ENCODE data around the gene PAX2.

Gene PAX2

GRCh38 chr10:100740476-100741377 is 4.7 kb upstream of the PAX2 start:
- DNase-seq = no peak

GRCh38 chr10:100741378-100742075 is 3.9 kb upstream of the PAX2 start:
- DNase-seq = no peak

DNA sequence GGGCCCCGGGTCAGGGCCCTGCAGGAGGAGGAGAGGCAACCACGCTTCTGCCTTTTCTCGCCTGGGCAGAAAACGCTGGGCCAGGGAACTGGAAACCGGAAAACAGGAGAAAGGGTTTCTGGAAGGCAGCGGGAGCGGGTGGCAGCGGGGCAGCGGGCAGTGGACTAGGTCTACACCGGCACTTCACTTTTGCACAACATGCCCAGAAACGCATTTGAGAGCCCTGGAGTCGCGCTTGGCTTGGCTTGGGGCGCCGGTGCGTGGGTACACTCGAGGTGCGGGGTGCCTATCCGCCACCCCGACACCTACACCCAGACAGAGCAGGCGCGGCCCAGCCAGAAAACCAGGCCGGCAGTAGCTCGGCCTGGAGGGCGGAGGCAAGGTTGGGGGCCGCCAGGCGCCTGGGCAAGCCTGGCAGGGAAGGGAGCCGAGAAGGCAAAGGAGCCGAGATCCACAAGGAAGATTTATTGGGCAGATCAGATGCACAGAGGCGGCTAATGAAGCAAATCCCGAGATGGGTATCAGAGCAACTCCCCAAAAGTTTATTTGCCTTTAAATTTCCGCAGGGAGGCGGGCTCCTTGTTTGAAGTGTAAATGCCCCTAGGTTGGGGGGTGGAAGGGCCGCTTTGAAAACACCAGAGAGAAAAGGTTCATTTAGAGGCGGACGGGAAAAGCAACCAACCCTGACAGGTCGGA is 3.2 kb upstream of the PAX2 start:
- DNase-seq = no peak

- no peak for DNase-seq
Observed at GRCh38 chr10:100742936-100743335, 2.4 kb upstream of the PAX2 start.

- peak; percentile 17 to 30 for DNase-seq
Observed at GRCh38 chr10:100743626-100744135, 1.7 kb upstream of the PAX2 start.

DNA sequence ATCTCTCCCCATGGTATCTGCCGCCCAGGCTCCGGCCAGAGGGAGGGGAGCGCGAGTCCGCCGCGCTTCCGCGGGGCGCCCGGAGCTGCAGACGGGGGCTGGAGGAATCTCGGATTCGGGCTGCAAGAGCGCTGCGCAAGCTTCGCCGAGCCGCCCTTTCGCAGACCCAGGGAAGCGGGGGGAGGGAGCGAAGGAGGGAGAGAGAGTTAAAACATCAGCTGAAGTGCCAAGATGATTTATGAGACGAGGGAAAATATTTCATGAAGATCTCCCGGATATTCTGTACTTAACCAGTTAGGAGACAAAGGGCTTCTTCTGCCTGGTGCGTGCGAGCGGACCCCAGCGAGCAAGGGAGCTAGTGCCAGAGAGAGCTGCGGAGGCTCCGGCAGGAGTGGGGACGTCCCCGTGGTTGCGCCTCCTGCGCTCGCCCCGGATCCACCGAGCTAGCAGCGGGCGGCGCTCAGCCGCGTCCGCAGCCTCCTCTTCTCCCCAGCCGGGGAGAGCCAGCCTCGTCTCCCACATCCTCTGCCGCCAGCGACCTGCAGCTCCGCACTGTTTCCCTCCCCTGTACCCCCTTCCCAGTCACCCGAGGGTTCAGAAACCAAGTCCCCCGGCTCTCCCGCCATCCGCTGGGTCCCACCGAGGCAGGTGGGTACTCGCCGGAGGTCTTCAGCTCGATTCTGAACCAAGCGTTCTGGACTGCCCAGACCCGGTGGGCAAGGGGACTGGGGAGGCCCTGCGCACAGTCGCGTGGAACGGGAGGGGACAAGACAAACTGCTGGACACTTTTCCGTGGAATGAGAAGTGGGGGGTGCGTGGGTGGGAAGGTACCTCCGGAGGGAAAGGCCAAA is 1.0 kb upstream of the PAX2 start:
- no peak for DNase-seq

GRCh38 chr10:100745882-100746783 is 751 bp downstream of the PAX2 start:
- DNase-seq = no peak

DNA sequence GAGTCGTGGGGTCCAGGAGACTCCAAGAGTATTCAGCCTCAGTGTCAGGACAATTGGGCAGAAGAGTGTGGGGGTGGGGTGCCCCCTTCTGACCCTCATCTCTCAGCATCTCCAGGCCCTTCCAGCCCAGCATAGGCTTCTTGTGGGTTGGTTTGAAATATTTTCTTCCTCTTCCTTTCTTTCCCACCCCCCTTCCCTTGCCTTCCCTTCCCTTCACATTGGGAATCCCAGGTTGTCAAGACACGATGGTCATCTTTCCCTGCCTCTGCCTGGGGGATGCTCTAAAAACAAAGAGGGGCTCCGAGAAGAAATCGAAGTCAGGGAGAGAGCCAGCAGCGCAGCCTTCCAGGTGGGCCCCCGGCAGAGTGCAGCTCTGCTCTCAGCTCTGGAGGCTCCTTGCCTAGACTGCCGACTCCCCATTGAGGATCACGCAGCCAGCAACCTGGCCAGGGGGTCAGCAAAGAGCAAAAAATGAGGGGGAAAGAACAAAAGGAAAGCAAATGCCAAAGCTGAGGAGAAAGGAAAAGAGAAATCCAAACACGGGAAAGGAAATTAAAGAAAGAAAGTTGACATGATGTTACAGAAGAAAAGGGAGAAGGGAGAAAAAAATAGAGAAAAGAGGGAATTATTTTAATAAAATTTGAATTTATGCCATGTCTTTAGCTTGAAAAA is 1.5 kb downstream of the PAX2 start:
- DNase-seq = no peak

GRCh38 chr10:100747456-100748230 is 2.3 kb downstream of the PAX2 start:
- DNase-seq = no peak

- no peak for DNase-seq
Observed at GRCh38 chr10:100748231-100749058, 3.1 kb downstream of the PAX2 start.

DNA sequence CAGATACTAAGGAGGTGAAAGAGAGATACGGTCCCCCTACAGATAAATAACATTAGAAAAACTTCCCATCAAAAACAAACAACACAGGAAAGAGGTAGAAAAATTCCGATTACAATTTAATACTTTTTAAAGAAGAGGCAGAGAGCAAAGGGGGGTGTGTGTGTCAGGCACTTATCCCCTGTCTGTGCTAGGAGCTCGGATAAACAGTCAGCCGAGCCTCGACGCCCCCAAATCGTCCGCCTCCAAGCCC is 3.6 kb downstream of the PAX2 start:
- DNase-seq = no peak

GRCh38 chr10:100749309-100750217 is 4.2 kb downstream of the PAX2 start:
- DNase-seq = no peak

- DNase-seq = no peak
Observed at GRCh38 chr10:100750291-100751210, 5.2 kb downstream of the PAX2 start.

DNA sequence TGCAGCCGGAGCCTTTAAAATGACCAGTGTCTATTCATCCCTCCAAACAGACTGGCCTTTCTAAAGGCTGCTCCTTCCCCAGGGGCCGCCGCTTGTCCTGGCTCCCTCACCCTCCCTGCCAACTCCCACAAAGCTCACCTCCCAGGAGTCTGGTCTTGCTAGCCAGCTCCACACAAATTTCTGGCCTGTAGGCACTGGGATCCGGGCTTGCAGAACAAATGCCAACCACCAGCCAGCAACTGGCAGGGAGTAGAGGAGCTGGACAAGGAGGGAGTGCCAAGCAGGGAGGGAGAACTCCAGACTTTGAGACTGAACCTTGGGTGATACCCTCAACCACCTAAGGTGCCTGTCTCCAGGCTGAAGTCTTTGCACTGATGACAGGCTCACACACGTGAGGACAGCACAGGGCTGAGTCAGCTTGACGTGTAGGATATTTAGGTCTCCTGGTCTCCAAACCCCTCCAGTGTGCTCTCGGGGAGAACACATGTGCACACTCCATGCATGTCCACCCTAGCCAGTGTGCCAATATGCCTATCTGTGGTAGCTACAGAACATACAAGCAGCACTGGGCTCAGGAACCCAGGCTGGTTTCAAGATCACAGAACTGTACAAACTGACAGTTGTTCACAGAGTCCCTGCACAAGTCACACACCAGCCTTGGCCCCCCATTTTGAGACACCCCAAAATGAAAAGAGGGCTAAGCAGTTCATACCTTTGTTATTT is 6.0 kb downstream of the PAX2 start:
- DNase-seq = no peak

- DNase-seq = no peak
Observed at GRCh38 chr10:100755821-100756220, 10.4 kb downstream of the PAX2 start.

DNA sequence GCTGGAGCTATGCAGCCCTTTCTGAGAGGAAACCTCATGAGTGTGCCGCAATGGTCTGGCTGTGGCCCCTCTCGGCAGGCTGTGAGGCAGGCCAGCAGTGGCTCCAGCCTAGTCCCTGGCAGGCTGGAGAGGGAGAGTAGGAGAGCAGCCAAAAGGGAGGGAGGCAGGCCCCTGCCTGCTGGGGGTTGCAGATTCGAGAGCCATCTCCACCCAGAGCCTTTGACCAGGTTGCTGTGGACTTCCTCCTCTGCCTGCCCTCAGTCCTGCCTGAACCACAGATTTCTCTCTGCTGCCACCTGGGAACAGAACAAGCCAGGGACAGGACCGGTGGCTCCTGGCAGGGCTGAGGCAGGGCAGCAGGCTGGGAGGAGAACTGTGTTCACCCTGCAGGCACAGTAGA is 13.9 kb downstream of the PAX2 start:
- no peak for DNase-seq

All from NCI-H1930 (cell line).